HG03378 (cell line): ENCODE data around the gene RFTN1.
"Not testable (repeated sequence)": the region's sequence is repeated elsewhere in the genome, so short reads cannot be mapped to it uniquely, and the experiment has no call there.

ENCODE experiments used
- ATAC-seq: cut with Tn5 transposase; IDR thresholded peaks from one replicate; pipeline ENCODE4 v1.9.1; 2021; ENCODE audit warnings: mild to moderate bottlenecking, moderate library complexity; ENCODE audit not compliant: unreplicated experiment

RFTN1 gene

DNA sequence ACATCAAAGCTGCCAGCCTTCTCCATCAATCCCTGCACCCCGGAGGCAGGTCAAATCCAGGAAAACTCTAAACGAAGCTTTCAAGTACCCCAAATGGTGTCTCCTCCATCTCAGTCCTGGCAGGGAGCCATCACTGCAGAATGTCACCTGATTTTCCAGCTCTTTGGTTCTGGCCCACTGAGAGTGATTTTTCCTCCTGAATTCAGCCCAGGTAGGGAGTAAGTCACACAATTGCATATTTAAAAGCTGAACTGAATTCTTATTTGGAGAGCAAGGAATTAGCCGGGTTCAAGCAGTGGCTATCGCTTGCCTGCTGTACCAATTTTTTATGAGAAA is 5.3 kb downstream of the RFTN1 start:
- no peak for ATAC-seq

DNA sequence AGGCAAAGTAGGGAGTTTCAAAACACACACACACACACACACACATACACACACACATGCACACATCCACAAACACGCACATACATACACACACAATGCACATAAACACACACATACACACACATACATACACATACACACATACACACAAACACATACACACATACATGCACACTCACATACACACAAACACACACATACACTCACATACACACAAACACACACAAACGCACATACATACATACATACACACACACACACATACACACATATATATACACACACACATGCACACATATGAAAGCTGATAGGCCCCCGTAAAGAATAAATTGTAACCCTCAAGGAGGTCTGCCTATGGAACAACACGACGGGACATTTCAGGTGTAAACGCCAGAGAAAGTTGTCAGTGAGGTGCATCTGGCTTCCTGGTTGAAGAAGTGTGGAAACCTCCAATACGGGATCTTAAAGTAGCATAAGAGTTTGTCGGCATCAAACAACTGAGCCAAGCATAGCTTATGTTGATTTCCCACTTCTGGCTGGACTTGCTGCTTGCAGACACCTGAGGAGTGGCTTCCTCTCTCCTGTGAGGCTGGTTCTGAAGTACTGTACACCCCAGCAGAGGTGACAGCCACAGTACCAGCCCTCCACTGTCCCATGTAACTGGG is 5.8 kb downstream of the RFTN1 start:
- no peak for ATAC-seq

- ATAC-seq = no peak
Measured at GRCh38 chr3:16506884-16507577, 6.5 kb downstream of the RFTN1 start.

DNA sequence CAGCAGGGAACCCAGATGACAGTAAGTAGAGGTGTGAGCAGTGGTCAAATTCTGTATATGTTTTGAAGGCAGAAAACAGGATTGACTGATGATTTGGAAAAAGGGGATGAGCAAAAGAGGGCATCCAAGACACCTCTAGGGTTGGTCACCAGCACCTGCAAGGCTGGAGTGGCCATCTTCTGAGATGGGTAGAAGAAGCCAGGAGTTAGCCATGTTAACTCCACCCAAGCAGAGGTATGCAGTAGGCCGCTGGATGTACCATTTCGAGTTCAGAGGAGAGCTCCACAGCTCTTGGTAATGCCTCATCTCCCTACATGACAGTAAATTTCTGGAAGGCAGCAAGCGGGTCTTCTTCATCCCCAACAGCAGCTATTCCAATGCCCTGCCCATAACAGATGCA is 7.0 kb downstream of the RFTN1 start:
- no peak for ATAC-seq

- ATAC-seq = no peak
Measured at GRCh38 chr3:16504692-16505091, 8.8 kb downstream of the RFTN1 start.

GRCh38 chr3:16504242-16504641 is 9.3 kb downstream of the RFTN1 start:
- ATAC-seq = peak; percentile 82

DNA sequence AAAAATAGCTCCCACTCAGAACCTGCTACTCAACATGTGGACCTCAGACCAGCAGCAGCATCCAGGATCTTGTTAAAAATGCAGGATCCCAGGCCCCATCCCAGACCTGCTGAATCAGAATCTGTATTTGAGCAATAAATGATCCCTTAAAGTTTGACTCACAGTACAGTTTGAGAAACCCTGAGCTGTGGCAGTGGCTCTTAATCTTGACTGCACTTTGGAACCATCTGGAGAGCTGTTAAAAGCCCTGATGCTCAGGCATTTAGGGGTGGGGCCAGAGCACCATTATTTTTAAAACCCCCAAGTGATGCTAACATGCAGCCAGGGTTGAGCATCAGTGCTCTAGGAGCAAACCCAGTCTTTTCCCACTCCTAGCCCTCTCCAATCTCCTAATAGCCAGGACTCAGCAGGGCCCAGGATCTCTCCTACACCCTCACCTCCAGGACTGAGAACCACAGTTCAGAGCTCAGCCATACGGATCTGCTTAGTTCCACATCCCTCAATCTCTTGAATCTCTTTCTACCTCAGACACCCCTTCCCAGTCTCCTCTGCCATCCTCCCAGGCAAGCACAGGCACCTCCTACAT is 10.2 kb downstream of the RFTN1 start:
- no peak for ATAC-seq

- ATAC-seq = no peak
Measured at GRCh38 chr3:16502347-16502908, 11.1 kb downstream of the RFTN1 start.

DNA sequence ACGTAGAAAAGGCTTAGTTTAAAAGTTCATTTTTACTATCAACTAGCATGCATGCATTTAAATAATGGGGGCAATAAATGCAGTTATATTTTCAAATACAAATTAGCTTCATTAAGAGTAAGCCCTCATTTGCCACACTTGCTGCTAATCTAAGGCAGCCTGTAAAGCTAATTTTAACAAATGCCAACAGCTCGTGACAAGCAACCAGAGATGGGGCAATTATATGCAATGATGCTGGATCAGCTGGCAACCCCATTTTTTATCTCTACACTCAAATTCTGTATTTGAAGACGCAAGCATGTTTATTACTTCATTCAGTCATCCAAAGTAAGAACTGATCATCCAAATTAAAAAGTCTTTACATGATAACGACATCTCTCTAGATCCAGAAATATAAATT is 12.1 kb downstream of the RFTN1 start:
- ATAC-seq = no peak

DNA sequence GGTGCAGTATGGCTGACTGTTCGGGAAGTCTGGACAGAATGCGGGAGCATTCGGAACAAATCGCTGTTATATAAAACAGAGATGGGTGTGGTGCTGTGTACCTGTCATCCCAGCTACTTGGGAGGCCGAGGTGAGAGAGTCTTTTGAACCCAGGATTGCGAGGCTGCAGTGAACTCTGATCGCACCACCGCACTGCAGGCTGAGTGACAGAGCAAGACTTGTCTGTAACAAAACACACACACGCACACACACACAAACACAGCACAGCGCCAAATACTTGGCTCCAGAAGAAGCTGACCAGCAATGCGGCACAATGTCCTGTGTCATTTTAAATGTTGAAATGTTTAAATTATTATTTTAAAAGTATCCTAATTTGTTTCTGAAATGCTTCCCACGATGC is 12.6 kb downstream of the RFTN1 start:
- no peak for ATAC-seq

GRCh38 chr3:16500093-16500492 is 13.4 kb downstream of the RFTN1 start:
- ATAC-seq = no peak

DNA sequence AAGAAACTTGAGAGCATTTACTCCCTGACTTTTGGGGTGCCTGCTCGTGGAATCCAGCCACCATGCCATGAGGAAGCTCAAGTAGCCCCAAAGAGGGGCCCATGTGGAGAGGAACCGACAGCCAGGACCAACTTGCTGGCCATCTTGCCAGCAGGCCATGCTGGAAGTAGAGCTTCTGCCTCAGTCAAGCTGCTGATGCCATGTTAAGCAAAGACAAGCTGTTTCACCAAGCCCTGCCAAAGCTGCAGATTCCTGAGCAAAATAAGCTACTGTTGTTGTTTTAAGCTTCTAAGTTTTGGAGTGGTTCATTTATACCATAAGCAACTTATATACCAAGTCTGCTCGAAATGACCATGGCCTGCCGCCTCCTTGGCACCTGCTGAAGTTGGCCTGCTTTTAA is 14.1 kb downstream of the RFTN1 start:
- no peak for ATAC-seq

DNA sequence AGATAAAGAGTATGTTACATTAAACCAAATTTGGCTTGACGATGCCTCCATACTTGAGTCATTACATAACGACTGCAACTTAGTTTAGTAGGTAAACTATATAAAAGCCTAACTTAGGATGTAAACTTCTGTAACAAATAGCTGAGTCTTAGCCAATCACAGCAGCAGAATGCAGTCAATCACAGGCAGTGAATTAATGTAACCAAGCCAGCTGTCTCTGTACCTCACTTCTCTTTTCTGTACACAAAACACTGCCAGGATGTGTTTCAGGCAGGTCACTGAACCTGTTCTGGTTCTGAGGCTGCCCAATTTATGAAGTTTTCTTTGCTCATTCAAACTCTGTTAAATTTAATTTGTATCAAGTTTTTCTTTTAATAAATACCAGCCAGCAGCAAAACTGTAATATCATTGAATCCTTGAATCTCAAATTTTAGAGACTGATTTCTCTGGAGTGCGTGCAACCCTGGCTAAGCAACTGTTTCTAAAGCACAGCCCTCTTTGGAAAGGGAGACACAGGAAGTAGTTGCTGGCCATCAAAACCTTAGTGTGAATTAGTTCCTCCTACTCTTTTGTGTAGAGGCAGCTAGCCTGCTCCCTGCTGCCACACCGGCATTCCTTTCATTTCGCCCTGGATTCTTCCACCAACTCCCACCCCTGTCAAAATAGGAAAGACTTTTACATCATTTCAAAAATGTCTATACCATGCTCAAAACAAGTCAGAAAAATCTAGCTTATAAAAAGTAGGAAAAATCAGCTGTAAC is 15.2 kb downstream of the RFTN1 start:
- ATAC-seq = no peak

GRCh38 chr3:16496408-16497222 is 16.9 kb downstream of the RFTN1 start:
- ATAC-seq = peak; percentile 69

- ATAC-seq = peak; percentile 35
Measured at GRCh38 chr3:16496008-16496407, 17.5 kb downstream of the RFTN1 start.

GRCh38 chr3:16494814-16495431 is 18.6 kb downstream of the RFTN1 start:
- no peak for ATAC-seq

GRCh38 chr3:16494094-16494493 is 19.4 kb downstream of the RFTN1 start:
- ATAC-seq = no peak

GRCh38 chr3:16490062-16490619 is 23.4 kb downstream of the RFTN1 start:
- no peak for ATAC-seq

DNA sequence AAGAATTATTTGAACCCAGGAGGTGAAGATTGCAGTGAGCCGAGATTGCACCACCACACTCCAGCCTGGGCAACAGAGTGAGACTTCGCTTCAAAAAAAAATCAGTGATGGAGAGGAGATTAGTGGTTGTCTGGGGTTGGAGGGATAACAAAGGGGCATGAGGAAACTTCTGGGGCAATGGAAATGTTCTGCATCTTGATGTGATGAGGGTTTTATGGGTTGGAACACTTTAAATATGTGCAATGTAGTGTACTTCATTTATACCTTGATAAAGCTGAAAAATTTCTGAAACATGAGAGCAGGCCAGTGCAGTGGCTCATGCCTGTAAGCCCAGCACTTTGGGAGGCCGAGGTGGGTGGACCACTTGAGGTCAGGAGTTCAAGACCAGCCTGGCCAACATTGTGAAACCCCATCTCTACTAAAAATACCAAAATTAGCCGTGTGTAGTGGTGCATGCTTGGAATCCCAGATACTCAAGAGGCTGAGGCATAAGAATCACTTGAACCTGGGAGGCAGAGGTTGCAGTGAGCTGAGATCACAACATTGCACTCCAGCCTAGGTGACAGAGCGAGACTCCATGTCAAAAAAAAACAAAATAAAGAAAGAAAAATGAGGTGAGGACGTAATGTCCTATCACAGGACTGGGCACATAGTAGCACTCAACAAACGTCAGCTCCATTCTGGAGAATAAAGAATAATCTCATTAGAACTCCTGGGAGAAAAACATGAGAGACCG is 24.0 kb downstream of the RFTN1 start:
- ATAC-seq = not testable (repeated sequence)
